HG03097 (cell line): Measurements from ENCODE around the gene TJP3.

Experiments
- ATAC-seq: cut with Tn5 transposase; IDR thresholded peaks from one replicate; pipeline ENCODE4 v1.9.1; 2021; ENCODE audit not compliant: unreplicated experiment, low FRiP score

TJP3 gene

DNA sequence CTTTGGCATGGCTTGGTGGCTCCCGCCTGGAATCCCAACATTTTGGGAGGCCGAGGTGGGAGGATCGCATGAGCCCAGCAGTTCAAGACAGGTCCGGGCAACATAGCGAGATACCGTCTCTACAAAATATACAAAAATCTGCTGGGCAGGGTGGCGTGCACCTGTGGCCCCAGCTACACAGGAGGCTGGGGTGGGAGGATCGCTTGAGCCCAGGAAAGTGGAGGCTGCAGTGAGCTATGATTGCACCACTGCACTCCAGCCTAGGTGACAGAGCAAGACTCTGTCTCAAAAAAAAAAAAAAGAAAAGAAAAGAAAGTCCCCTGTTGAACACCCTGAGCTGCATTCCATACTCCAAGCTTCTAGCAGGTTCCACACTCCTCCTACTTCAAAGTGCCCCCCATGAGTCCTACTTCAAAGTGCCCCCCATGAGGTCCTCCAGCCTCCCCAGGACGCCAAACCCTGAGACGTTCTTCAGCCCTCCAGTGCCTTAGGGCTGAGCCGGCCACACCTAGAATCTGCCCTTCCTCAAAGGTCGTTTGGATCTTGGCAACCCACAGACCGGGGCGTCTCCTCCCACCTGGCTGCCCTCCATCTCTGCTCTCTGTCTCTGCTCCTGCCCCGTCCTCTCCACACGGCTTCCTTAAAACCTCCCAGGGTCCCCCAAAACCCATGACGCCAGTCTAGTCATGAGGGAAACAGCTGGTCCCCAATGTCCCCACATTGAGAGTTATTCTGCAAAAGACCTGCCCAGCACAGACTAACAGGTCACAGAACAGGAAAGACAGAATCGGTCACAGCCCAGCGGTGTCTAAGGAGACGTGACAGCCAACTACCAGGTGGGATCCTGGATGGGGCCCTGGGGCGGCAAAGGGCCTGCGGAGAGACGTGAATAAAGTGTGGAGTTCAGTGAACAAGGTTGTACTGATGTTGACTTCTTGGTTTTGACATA, 4.8 kb downstream of the TJP3 start:
- no peak for ATAC-seq

DNA sequence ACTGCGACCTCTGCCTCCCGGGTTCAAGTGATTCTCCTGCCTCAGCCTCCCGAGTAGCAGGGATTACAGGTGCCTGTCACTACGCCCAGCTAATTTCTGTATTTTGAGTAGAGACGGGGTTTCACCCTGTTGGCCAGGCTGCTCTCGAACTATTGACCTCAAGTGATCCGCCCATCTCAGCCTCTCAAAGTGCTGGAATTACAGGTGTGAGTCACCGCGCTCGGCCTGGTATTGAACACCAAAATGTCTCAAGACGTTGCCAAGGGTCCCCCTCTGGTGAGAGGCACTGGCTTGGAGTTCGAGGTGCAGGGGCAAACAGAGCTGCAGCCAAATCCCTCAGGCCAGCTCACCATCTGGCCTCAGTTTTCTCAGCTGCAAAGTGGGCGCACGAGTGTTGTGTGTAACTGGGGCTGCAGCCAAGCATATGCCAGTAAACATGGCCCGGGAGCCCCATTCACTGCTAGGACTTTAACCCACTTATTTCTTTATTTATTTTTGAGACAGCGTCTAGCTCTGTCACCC, 8.0 kb downstream of the TJP3 start:
- no peak for ATAC-seq

DNA sequence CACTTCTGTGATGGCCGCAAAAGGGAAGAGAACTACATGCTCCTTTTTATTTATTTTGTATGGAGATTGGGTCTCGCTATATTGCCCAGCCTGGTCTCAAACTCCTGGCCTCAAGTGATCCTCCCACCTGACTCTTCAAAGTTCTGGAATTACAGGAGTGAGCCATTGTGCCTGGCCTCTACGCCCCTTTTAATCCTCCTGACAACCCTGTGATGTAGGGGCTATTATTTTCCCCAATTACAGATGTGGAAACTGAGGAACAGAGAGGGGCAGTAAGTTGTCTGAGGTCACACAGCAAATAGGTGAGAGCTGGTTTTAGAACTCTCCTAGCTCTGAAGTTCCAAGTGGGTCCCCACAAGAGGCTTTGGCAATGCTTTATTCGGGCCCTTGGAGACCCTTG, 11.7 kb downstream of the TJP3 start:
- ATAC-seq: no peak

DNA sequence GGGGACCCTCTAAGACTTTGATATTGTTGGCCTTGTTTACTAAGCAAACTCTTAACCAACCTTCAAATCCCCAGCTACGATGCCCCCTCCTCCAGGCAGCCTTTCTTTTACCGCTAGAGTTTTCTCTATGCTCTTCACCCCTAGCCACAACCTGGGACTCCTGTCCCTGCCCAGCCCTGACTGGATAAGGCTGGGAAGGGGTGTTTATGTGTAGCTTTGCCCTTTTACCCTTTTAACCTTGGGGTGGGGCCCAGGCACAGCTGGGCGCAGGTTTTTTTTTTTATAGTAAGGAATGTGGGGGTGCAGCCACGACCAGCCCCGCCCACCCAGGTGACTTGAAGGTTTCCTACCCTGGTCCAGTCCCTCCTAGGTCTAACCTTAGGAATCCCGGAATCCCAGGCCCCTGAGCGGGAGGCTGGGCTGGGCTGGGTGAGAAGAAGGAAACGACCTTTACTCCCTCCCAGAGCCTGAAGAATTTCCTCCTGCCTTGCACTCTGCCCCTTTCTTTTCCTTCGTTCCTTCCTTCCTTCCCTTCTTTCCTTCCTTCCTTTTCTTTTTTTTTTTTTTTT, 12.2 kb downstream of the TJP3 start:
- no peak for ATAC-seq

DNA sequence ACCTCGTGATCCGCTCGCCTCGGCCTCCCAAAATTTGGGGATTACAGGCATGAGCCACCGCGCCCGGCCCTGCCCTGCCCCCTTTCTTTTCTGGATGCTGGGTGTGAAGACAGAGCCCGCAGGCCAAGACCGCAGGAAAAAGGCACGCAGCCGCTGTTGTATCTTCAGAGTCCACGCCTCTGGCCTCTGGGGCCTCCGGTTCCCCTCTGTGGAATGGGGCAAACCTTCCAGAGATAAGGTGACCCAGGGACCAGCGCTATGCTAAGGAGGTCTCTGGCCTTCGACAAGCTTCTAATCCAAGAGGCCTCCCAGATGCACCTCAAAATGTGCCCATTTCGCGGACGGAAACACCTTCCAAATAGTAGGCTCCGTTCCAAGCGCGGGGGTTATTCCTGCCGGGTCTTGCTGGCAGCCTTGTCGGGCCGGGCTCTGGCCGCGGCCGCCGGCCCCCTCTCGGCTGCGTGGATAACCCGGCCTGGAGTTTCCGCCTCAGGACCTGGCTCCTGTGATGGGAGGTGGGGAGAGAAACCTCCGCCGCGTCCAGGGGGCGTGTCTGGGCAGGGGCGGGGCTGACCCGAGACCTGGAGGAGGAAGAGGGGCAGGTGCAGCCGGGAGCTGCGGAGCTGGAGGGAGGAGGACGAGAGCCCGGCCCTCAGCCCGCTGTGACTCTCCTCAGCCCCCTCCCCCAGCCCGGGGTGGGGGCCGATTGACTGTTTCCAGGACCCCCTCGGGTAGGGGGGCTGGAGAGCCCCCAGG, 13.1 kb downstream of the TJP3 start:
- no peak for ATAC-seq

DNA sequence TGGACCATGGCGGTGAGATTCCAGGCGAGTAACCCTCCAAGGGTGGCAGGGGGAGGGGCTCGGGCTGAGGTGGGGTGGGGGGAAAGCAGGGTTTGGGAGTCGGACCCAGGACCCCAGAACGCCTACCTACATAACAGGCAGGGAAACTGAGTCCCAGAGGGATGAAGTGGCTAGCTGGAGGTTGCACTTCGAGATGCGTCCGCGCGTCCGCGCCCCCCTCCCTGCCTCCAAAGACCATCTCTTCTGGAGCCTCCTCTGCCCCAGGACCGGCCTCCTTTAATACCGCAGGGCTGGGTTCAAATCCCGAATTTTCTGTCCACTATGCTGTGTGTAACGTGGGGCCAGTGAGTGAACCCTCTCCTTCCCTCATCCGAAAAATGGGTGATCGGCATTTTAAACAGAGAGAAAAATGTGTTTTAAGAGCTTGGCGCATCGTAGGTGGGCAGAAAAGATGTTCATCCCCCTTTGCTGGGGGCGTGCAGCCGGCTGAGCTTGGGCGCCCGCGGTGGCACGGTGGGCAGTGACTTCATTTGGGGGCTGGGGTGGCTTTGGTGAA, 13.8 kb downstream of the TJP3 start:
- no peak for ATAC-seq

DNA sequence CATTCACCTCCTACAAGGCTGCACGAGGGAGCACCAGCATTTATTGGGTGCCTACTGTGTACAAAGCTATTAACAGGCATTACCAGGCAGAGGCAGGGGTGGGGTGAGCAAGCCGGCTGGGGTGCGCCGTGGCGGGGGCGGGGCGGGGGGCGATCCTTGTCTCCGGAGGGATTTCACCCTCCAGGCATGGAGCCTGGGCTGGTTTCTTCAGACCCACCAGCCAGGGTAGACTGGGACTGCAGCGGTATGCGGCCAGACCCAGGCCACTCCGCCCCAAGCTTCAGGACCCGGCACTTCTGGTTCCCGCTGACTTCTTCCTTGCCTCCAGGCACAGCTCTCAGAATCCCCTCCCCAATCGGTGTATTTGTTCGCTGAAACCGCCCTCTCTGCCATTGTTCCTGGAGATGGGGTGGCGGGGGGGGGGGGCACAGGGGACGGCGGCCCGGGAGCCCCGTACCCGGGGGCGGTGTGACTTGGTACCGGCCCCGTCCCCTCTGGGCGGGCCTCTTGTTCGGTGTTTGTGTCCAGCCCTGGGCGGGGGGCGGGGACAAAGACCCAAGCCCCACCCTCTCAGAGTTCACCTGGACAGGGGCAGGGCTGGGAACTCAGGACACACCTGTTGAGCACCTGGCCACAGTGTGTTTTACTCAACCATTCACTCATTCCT, 14.4 kb downstream of the TJP3 start:
- ATAC-seq: no peak

DNA sequence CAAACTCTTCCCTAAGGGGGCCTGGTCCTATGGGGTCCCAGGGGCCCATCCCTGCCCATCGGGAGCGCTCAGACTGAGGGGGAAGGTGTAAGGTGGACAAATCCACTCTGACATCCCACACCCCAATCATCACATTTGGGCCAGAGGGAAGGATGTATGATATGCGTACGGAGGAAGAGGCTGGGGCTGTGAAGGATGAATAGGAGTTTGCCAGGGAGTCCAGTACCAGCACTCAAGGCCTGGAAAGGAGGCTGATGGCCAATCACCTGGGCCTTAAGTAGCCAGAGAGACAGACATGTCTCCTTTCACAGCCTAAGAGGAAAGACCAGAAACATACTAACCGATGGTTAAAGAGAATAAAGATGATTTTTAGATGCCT, 14.9 kb downstream of the TJP3 start:
- ATAC-seq: no peak

DNA sequence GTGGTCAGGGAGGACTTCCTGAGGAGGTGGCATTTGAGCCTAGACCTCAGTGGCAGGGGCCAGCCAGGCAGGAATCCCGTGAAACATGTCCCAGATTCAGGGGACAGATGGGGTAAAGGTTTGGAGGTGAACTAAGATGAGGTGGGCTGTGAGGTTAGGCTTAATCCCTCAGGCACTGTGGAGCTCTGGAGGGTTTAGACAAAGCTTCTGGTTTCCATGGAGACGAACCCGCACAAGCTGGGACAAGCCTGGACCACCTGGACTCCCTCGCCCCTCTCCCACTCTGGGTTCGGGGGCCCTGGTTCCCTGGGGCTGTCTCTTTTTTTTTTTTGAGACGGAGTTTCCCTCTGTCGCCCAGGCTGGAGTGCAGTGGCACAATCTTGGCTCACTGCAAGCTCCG, 15.7 kb downstream of the TJP3 start:
- no peak for ATAC-seq

DNA sequence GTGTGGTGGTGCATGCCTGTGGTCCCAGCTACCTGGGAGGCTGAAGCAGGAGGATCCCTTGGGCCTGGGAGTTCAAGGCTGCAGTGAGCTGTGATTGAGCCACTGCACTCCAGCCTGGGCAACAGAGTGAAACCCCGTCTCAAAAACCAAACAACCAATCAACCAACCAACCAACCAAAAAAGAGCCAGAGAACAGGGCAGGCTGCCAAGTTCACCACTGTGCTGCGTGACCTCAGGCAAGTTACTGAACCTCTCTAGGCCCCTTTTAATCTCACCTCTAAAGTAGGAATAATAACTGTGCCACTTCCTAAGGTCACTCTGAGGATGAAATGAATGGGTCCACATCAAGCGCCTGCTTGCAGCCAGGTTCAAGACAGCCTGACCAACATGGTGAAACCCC, 16.9 kb downstream of the TJP3 start:
- no peak for ATAC-seq

DNA sequence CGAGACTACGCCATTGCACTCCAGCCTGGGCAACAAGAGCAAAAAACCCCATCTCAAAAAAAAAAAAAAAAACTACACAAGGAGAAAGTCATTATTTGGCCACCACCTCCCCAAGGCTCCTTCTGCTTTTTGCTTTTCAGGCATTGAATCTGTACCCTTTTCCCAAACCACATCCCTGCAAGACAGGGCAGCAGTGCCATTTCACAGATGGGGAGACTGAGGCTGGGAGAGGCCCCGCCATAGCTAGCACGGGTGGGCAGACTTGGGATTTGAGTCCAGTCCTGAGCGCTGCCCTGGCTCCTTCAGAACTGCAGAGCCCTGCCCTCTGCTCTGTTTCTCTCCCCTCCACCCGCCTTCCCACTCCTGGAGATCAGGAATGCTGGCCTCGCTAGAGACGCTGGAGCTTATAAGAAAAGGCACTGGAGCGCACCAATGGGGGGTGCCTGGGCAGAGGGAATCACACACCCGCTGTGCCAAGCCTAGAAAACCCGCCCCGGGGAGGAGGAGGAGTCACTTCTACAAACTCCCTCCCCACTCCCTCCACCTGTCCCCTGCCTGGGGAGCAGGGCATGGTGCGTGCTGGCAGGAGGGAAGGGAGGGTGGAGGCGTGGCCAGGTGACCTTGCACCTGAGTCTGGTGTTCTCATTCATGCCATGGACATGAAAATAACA, 17.6 kb downstream of the TJP3 start:
- no peak for ATAC-seq

DNA sequence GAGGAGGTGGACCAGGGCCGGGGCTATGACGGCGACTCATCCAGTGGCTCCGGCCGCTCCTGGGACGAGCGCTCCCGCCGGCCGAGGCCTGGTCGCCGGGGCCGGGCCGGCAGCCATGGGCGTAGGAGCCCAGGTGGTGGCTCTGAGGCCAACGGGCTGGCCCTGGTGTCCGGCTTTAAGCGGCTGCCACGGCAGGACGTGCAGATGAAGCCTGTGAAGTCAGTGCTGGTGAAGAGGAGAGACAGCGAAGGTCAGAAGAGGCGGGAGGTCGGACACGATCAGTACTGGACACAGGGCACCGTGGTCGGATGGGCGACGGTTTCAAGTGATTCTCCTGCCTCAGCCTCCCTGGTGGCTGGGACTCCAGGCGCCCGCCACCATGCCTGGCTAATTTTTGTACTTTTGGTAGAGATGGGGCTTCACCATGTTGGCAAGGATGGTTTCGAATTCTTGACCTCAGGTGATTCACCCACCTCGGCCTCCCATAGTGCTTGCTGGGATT, 22.3 kb downstream of the TJP3 start:
- ATAC-seq: no peak

DNA sequence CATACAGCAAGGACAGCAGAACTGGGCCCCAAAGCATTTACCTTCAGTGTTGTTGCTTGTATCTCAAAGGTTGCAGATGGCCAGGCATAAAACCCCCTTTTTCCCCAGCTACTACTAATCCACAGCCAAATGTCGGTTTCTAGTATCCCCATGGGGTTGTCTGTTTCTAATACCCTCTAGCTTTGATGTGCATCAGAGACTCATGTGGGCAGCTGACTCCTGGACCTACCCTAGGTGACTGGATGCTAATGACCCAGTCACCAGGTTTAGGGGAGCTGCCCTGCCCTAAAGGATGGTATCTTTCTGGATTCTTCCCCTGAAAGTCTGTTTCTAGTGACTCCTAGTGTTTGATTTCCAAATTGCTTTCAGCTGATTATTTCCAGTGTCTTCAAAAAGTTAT, 23.9 kb downstream of the TJP3 start:
- ATAC-seq: no peak

DNA sequence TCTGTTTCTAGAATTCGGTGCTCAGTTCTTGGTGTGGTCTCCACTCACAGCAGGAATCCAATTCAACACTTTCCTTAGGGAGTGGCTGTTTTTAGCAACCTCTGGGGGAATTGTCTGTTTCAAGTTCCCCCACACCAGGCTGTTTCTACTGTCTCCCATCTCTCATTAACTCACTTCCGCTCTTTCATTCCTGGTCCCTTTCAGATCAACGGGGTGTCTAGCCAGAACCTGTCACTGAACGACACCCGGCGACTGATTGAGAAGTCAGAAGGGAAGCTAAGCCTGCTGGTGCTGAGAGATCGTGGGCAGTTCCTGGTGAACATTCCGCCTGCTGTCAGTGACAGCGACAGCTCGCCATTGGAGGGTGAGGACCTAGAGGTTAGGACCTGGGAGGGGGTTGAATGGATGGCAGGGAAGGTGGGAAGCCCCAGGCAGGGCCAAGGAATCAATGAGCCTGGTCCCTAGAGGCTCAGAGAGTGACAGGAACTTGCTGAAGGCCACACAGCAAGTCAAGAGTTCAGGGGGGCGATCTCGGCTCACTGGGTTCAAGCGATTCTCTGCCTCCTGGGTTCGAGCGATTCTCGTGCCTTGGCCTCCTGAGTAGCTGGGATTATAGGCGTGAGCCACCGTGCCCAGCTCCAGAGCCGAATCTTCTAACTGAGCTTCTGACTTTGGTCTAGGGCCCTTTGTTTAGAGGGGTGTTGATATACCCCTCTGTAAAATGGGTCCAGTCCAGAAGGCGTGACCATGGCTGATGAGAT, 25.5 kb downstream of the TJP3 start:
- ATAC-seq: no peak

DNA sequence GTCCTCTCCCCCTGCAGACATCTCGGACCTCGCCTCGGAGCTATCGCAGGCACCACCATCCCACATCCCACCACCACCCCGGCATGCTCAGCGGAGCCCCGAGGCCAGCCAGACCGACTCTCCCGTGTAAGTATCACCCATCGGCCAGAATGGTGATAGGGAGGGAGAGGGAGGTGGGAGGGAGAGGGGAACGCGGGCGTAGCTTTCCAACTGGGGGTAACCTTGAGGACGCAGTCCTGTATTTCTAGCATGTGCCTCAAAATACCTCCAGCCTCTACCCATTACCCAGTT, 26.1 kb downstream of the TJP3 start:
- ATAC-seq: no peak

DNA sequence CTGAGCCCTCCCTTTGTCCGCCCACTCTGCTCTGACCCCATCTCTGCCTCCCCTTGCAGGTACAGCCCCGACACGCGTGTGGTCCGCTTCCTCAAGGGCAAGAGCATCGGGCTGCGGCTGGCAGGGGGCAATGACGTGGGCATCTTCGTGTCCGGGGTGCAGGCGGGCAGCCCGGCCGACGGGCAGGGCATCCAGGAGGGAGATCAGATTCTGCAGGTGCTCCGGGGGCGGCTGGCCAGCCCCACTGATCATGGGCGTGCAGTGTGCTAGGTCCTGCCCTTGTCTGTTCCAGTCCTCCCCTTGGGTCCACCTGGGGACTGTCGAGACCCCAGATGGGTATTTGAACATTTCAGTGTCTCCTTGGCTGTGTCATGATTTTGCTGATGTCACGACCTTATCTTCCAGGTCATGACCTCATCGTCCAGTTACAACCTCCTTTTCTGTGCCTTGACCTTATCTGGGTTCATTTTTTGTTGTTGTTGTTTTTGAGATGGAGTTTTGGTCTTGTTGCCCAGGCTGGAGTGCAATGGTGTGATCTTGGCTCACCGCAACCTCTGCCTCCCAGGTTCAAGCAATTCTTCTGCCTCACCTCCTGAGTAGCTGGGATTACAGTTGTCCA, 28.0 kb downstream of the TJP3 start:
- no peak for ATAC-seq

DNA sequence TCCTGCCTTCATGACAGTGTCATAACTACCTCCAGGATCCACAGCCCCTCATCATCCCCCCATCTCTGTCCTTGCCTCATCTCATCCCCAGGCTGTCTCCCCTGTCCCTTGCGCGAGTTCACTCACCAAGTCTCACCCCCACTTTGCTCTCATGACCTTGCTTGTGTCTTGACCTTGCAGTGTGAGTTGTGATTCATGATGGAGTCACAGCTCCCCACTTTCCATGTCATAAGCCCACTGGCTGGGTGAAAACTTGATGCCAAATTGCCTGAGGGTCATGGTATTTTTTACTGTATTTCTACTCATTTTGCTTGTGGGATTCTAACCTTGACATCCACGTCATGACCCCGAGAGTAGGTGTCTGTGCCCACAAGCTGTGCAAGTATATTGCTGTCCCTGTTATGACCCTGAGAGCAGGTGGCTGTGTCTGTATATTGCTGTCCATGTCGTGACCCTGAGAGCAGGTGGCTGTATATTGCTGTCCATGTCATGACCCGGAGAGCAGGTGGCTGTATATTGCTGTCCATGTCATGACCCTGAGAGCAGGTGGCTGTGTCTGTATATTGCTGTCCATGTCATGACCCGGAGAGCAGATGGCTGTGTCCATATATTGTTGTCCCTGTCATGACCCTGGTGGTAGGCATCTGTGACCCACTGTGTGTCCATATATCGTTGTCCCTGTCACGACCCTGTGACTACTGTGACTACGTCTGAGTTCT, 29.5 kb downstream of the TJP3 start:
- ATAC-seq: no peak
